ENCODE measurements around the gene BET1L. TPM values are rescaled to one million over a fixed set of nuclear protein-coding genes. Genes with fewer than 3 reads are reported as not detected.

Gene BET1L
- total RNA-seq, 3 donors from 2014 or later (not counting 1 experiment from before 2014, with no cell fraction given) = 32.4 to 44.1 (median 35.8) TPM

DNA sequence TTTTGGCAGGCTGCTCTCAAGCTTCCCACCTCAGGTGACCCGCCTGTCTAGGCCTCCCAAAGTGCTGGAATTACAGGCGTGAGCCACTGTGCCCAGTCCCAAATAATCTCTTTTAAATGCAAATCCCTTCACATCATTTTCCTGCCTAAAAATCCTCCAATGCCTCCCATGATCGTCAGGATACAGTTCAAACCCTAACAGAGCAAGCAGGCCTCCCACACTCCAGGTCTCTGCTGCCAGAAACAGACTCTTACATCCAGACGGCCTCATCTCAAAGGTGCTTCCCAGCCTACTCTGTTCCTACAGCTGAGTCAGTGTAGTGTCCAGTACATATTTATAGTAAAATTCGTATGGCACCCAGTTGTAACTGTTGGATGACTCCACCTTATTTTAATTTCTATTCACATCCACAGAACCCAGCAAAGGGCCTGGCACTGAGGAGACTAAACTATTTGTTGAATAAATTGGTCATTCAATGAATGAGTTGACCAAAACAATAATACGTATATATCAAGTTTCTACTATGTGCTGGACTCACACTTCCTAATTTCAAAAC is 20.7 kb upstream of the BET1L start:
- no peak overlapping the region for H3K27ac Mint-ChIP-seq
- H3K27me3 ChIP-seq (ENCODE audit: control insufficient read depth, insufficient read depth, low read length) = no peaks in the 10 kb centered on the region
- no peak overlapping the region for H3K4me3 Mint-ChIP-seq
- 93% methylated on average over 5 of the region's 6 CpGs for WGBS (ENCODE audit: insufficient coverage)
- ATAC-seq (no peak), DNase-seq (no peak)
- peaks cover 2% of the 10 kb centered on the region for H3K36me3 Mint-ChIP-seq
- no peaks in the 10 kb centered on the region for H3K9me3 ChIP-seq (ENCODE audit: control insufficient read depth, insufficient read depth, low read length)
- peaks cover 3% of the 10 kb centered on the region for H3K36me3 ChIP-seq (ENCODE audit: control insufficient read depth, insufficient read depth, low read length)
- H3K4me3 ChIP-seq (ENCODE audit: low read length) = no peak overlapping the region
- no peaks in the 10 kb centered on the region for H3K27me3 Mint-ChIP-seq (ENCODE audit: low read depth in 2 of 2)
- H3K9me3 Mint-ChIP-seq = no peaks in the 10 kb centered on the region
- no peaks in the 10 kb centered on the region for H3K4me1 ChIP-seq (ENCODE audit: control insufficient read depth, insufficient read depth, low read length)
- H3K4me1 Mint-ChIP-seq = no peaks in the 10 kb centered on the region
- TF ChIP-seq, protein P1, sequence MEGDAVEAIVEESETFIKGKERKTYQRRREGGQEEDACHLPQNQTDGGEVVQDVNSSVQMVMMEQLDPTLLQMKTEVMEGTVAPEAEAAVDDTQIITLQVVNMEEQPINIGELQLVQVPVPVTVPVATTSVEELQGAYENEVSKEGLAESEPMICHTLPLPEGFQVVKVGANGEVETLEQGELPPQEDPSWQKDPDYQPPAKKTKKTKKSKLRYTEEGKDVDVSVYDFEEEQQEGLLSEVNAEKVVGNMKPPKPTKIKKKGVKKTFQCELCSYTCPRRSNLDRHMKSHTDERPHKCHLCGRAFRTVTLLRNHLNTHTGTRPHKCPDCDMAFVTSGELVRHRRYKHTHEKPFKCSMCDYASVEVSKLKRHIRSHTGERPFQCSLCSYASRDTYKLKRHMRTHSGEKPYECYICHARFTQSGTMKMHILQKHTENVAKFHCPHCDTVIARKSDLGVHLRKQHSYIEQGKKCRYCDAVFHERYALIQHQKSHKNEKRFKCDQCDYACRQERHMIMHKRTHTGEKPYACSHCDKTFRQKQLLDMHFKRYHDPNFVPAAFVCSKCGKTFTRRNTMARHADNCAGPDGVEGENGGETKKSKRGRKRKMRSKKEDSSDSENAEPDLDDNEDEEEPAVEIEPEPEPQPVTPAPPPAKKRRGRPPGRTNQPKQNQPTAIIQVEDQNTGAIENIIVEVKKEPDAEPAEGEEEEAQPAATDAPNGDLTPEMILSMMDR (IDR thresholded peaks at IDR 0.05) = no peak
- no peak overlapping the region for H3K27ac ChIP-seq (ENCODE audit: low read length)
- intact Hi-C loops (cut with micrococcal nuclease) = no loop called here

GRCh38 chr11:225734-226453 is 18.7 kb upstream of the BET1L start:
- DNase-seq (no peak), ATAC-seq (no peak)
- H3K36me3 Mint-ChIP-seq = peaks cover 7% of the 10 kb centered on the region
- no peaks in the 10 kb centered on the region for H3K4me1 Mint-ChIP-seq
- no peak overlapping the region for H3K27ac ChIP-seq (ENCODE audit: low read length)
- peaks cover 6% of the 10 kb centered on the region for H3K36me3 ChIP-seq (ENCODE audit: control insufficient read depth, insufficient read depth, low read length)
- H3K27me3 ChIP-seq (ENCODE audit: control insufficient read depth, insufficient read depth, low read length) = no peaks in the 10 kb centered on the region
- H3K9me3 ChIP-seq (ENCODE audit: control insufficient read depth, insufficient read depth, low read length) = no peaks in the 10 kb centered on the region
- no peak overlapping the region for H3K4me3 Mint-ChIP-seq
- TF ChIP-seq, protein P1 (IDR thresholded peaks at IDR 0.05) = no peak
- intact Hi-C loops (cut with micrococcal nuclease) = no loop called here
- 92% methylated on average over 9 of the region's 10 CpGs for WGBS (ENCODE audit: insufficient coverage)
- H3K4me3 ChIP-seq (ENCODE audit: low read length) = no peak overlapping the region
- H3K27me3 Mint-ChIP-seq (ENCODE audit: low read depth in 2 of 2) = no peaks in the 10 kb centered on the region
- H3K9me3 Mint-ChIP-seq = no peaks in the 10 kb centered on the region
- H3K27ac Mint-ChIP-seq = no peak overlapping the region
- no peaks in the 10 kb centered on the region for H3K4me1 ChIP-seq (ENCODE audit: control insufficient read depth, insufficient read depth, low read length)

DNA sequence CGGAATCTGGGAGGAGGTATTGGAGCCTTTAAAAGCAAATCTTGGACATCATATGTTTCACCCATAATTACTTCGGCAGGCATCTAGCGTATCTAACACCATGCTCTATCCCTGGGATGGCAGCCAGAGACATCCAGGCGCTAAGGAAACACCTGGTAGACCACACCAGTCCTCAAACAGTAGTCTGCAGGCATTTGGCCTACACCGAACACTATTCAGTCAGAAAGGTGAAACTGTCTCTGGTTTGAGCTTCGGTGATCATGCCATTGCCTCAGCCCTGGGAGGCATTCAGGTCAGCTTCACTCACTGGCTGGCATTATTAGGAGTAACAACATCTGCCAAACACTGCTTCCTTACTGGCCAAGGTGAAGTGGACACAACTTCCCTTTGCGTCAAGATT is 17.2 kb upstream of the BET1L start:
- Mint-ChIP-seq H3K36me3 (peaks cover 7% of the 10 kb centered on the region), H3K9me3 (no peaks in the 10 kb centered on the region), H3K4me1 (no peaks in the 10 kb centered on the region), H3K27me3 (ENCODE audit: low read depth in 2 of 2) (no peaks in the 10 kb centered on the region), H3K4me3 (no peak overlapping the region), H3K27ac (no peak overlapping the region)
- Histone ChIP-seq H3K9me3 (ENCODE audit: control insufficient read depth, insufficient read depth, low read length) (no peaks in the 10 kb centered on the region), H3K4me1 (ENCODE audit: control insufficient read depth, insufficient read depth, low read length) (no peaks in the 10 kb centered on the region), H3K36me3 (ENCODE audit: control insufficient read depth, insufficient read depth, low read length) (peaks cover 4% of the 10 kb centered on the region), H3K27me3 (ENCODE audit: control insufficient read depth, insufficient read depth, low read length) (no peaks in the 10 kb centered on the region), H3K4me3 (ENCODE audit: low read length) (no peak overlapping the region), H3K27ac (ENCODE audit: low read length) (no peak overlapping the region)
- TF ChIP-seq, protein P1 (IDR thresholded peaks at IDR 0.05) = no peak
- DNase-seq = no peak
- 94% methylated on average over 7 of the region's 7 CpGs for WGBS (ENCODE audit: insufficient coverage)
- ATAC-seq = no peak
- intact Hi-C loops (cut with micrococcal nuclease) = no loop called here
